Hair follicle dermal papilla cell (primary cell): ENCODE results near the gene SLC28A2. TPM values are rescaled to one million over a fixed set of nuclear protein-coding genes. Genes with fewer than 3 reads are reported as not detected.

Source experiments
- total RNA-seq: library from RNA; depleted of rRNA; stranded (reverse); fragments of >200 nt; gene quantifications from 2 replicates; pipeline ENCODE4 v1.2.3, GENCODE V29; 2012

SLC28A2 gene, protein sequence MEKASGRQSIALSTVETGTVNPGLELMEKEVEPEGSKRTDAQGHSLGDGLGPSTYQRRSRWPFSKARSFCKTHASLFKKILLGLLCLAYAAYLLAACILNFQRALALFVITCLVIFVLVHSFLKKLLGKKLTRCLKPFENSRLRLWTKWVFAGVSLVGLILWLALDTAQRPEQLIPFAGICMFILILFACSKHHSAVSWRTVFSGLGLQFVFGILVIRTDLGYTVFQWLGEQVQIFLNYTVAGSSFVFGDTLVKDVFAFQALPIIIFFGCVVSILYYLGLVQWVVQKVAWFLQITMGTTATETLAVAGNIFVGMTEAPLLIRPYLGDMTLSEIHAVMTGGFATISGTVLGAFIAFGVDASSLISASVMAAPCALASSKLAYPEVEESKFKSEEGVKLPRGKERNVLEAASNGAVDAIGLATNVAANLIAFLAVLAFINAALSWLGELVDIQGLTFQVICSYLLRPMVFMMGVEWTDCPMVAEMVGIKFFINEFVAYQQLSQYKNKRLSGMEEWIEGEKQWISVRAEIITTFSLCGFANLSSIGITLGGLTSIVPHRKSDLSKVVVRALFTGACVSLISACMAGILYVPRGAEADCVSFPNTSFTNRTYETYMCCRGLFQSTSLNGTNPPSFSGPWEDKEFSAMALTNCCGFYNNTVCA
- not detected in 2 replicates for total RNA-seq

DNA sequence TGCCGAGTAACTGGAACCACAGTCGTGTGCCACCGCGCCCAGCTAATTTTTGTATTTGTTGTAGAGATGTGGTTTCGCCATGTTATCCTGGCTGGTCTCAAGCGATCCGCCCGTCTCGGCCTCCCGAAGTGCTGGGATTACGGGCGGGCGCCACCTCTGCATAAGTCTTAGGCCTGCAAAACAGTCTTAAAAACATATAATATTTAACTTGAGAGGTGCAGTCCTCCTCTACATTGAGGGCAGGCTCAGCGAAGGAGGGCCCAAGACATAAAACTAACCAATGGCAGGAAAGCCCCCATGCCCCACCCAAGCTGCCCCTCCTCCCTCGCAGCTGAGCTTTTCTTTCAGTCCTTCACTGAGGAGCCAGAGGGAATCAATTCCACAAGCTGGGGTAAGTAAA lies at the start of gene SLC28A2:
Gene SLC28A2 (plus strand): TSS at position 347 of the 400 bp plus-strand sequence. CDS start 982 bp downstream, outside the sequence.

Other genes with a start within 250 kb of the SLC28A2 start
- gene SORD, start 229.0 kb upstream of the SLC28A2 start, total RNA-seq, result 20.4 and 20.5 TPM in 2 replicates
- under 0.01 and 0.12 TPM in 2 replicates for gene DUOX2, start 138.1 kb upstream of the SLC28A2 start, total RNA-seq
- not detected in 2 replicates for gene DUOXA2, start 137.9 kb upstream of the SLC28A2 start, total RNA-seq
- 0.49 and 0.97 TPM in 2 replicates for gene DUOXA1, start 122.4 kb upstream of the SLC28A2 start, total RNA-seq
- gene DUOX1, start 122.2 kb upstream of the SLC28A2 start, total RNA-seq, result 0.85 and 1.5 TPM in 2 replicates
- gene SHF, start 64.3 kb upstream of the SLC28A2 start, total RNA-seq, result 7.8 and 8.4 TPM in 2 replicates
- gene GATM, start 126.3 kb downstream of the SLC28A2 start, total RNA-seq, result not detected in 2 replicates